Endothelial cell (in vitro differentiated cells): ENCODE results near the gene E4F1. TPM values are rescaled to one million over a fixed set of nuclear protein-coding genes. Genes with fewer than 3 reads are reported as not detected.
A peak's percentile ranks its signal among the peaks of the same experiment; 100 is the strongest.

Experiments used
- DNase-seq: peaks from one replicate; pipeline ENCODE4 v3.0.0; 2021; ENCODE audit warnings: low spot score
- H3K27ac Mint-ChIP-seq: one replicate; pipeline ENCODE4 v1.8.0; 2021; ENCODE audit warnings: mixed read lengths, inconsistent platforms; ENCODE audit not compliant: unreplicated experiment
- H3K27me3 Mint-ChIP-seq: one replicate; pipeline ENCODE4 v1.8.0; 2021; ENCODE audit warnings: mild to moderate bottlenecking, moderate library complexity, mixed read lengths, inconsistent platforms; ENCODE audit not compliant: unreplicated experiment
- H3K36me3 Mint-ChIP-seq: one replicate; pipeline ENCODE4 v1.8.0; 2021; ENCODE audit warnings: mild to moderate bottlenecking, low read depth, mixed read lengths, inconsistent platforms; ENCODE audit not compliant: unreplicated experiment
- H3K4me1 Mint-ChIP-seq: one replicate; pipeline ENCODE4 v1.8.0; 2021; ENCODE audit warnings: mild to moderate bottlenecking, mixed read lengths, inconsistent platforms; ENCODE audit not compliant: unreplicated experiment
- H3K4me3 Mint-ChIP-seq: one replicate; pipeline ENCODE4 v1.8.0; 2021; ENCODE audit warnings: mild to moderate bottlenecking, mixed read lengths, inconsistent platforms; ENCODE audit not compliant: unreplicated experiment
- H3K9me3 Mint-ChIP-seq: one replicate; pipeline ENCODE4 v1.8.0; 2021; ENCODE audit warnings: mixed read lengths, inconsistent platforms; ENCODE audit not compliant: unreplicated experiment
- total RNA-seq: library from RNA; stranded (reverse); fragmentation: NEBNext Ultra II Directional; extraction: Animal tissue kit (Norgen Biotek cat#: 25700); gene quantifications from one replicate; pipeline ENCODE4 v1.2.1, GENCODE V29; 2021; ENCODE audit not compliant: unreplicated experiment
- TF ChIP-seq, protein P1 (sequence below): fragments of 200-600 bp; sonication (generic); IDR thresholded peaks from one replicate; pipeline ENCODE4 v1.5.0; 2021; ENCODE audit warnings: antibody characterized with exemption; ENCODE audit not compliant: unreplicated experiment

The E4F1 gene
- total RNA-seq, 1 donor from 2014 or later, result 35.9 TPM

DNA sequence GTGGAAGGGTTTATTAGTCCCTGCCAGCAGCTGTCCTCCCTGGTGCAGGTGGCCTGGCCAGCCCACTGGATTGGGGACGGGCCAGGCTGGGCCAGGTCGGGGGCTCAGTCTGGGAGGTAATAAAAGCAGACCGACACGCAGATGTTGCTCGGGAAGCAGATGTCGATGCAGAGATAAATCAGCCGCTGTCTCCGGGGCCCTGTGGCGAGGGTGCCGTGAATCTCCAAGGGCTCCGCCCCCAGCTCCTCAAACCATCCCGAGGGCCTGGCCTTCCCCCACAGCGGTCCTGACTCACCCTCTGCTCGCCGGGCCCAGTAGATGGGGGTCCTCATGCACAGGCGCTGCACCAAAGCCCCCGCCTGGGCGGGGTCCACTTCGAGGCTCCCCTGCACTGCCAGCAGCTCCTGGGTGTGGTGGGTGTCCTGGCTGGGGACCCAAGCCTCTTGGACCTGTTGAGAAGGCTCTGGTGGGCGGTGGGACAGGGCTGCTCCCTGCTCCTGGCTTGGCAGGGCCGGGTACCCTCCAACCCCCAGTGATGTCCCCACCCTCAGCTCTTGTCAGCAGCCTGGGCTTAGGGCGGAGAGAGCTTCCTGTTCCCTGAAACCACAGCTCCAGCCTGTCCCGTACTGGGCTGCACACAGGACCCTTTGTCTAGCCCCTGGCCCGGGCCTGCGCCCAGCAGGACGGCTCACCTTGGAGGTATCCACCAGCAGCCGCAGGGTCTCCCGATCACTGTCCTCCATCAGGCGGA is 14.0 kb upstream of the E4F1 start:
- H3K4me1 Mint-ChIP-seq, result peaks cover 23% of the 10 kb centered on the region
- no peaks in the 10 kb centered on the region for H3K9me3 Mint-ChIP-seq
- H3K27ac Mint-ChIP-seq, result no peak overlapping the region
- no peak overlapping the region for H3K4me3 Mint-ChIP-seq
- no peak for DNase-seq
- TF ChIP-seq, protein P1, sequence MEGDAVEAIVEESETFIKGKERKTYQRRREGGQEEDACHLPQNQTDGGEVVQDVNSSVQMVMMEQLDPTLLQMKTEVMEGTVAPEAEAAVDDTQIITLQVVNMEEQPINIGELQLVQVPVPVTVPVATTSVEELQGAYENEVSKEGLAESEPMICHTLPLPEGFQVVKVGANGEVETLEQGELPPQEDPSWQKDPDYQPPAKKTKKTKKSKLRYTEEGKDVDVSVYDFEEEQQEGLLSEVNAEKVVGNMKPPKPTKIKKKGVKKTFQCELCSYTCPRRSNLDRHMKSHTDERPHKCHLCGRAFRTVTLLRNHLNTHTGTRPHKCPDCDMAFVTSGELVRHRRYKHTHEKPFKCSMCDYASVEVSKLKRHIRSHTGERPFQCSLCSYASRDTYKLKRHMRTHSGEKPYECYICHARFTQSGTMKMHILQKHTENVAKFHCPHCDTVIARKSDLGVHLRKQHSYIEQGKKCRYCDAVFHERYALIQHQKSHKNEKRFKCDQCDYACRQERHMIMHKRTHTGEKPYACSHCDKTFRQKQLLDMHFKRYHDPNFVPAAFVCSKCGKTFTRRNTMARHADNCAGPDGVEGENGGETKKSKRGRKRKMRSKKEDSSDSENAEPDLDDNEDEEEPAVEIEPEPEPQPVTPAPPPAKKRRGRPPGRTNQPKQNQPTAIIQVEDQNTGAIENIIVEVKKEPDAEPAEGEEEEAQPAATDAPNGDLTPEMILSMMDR, result no peak
- H3K27me3 Mint-ChIP-seq, result peaks cover 16% of the 10 kb centered on the region
- peaks cover 7% of the 10 kb centered on the region for H3K36me3 Mint-ChIP-seq

DNA sequence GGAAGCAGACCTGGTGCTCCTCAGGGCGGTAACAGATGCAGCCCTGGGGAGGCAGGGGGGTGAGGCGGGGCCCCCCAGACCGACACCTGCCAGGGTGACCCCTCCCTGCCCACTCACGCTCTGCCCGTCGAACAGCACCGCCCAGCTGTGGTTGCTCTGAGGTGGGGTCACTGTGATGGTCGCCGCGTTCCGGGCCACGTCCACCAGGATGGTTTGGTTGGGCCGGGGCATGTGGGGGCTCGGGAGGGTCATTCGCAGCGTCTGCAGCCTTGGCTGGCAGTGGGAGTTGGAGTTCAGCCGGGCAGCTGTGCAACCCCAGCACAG is 13.4 kb upstream of the E4F1 start:
- TF ChIP-seq, protein P1, result no peak
- H3K27me3 Mint-ChIP-seq, result peaks cover 14% of the 10 kb centered on the region
- no peak for DNase-seq
- no peak overlapping the region for H3K4me3 Mint-ChIP-seq
- no peaks in the 10 kb centered on the region for H3K9me3 Mint-ChIP-seq
- H3K27ac Mint-ChIP-seq, result no peak overlapping the region
- H3K4me1 Mint-ChIP-seq, result peaks cover 20% of the 10 kb centered on the region
- peaks cover 4% of the 10 kb centered on the region for H3K36me3 Mint-ChIP-seq

DNA sequence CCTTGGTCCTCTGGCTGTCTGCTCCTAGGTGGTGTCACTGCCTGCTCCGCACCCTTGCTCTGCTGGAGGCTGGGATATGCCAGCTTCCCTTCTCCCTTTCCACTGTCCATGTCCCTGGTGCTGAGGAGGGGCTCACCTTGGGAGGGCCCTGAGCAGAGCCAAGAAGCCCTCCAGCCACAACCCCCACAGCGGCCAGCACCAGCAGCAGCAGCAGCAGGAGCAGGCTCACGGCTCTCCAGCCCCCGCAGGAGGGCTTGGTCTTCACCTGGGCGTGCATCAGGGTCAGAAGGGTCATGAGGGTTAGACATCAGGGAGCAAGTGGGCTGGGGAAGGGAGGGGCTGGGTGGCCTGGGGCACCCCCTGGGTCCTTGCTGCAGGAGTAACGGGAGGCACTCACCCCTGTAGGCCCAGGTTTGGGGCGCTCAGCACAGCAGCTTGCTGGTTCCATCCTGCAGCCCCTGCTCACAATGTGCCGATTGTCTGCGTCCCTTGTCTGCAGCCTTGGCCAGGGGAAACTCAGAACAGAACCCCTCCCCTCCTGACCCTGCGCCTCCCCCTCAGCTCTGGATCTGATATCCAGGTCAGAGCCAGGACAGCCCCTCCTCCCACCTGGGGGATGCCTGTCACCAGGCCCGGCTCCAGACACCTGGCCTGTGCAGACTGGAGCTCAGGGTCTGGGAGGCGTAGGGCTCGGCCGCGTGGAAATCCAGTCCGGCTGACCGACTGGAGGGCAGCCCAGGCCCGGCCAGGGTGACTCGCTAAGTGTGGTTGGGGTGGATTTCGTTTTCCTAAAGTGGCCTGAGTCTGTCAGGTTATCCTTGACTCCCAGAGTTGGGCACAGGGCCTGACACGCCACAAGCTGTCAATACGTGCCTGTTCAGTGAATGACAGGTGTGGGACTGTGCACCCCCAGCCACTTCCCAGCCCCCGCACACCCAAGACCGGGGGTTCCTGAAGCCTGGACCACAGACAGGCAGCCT is 12.7 kb upstream of the E4F1 start, which contains the start of gene BRICD5:
BRICD5 (minus strand) TSS at position 478 of the 980 bp plus-strand sequence; CDS start at position 448, 30 bp downstream.
- TF ChIP-seq, protein P1, result no peak
- Mint-ChIP-seq H3K9me3 (no peaks in the 10 kb centered on the region), H3K36me3 (peaks cover 4% of the 10 kb centered on the region), H3K27me3 (peaks cover 14% of the 10 kb centered on the region), H3K4me3 (peak within 1 kb of the TSS; percentile 62), H3K27ac (no peak within 1 kb of the TSS), H3K4me1 (peaks cover 20% of the 10 kb centered on the region)
- DNase-seq, result no peak

DNA sequence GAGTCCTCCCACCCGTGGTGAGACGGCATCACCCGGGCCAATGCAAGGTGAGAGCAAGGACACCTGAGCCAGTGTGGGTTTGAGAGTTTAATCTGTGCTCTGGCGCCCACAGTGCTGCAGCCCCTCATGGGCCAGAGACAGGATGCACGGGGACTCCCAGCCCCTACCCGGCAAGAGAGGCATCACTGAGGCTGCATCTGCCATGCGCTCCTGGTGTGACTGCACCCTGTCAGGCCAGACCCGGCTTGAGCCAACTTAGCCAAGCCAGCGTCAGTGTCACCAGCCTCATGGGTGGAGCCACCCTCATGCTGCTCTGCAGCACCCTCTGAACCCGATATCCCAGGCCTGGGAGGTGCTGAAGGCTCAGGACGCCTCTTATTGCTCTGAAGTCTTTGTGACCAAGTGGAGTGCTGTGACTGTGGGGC is 11.5 kb upstream of the E4F1 start:
- no peak for DNase-seq
- Mint-ChIP-seq H3K27ac (peak overlapping the region; percentile 52), H3K4me1 (peaks cover 17% of the 10 kb centered on the region)

More for the DNA sequence above, 11.5 kb upstream of the E4F1 start:
- H3K9me3 Mint-ChIP-seq, result no peaks in the 10 kb centered on the region
- peaks cover 4% of the 10 kb centered on the region for H3K36me3 Mint-ChIP-seq
- peaks cover 10% of the 10 kb centered on the region for H3K27me3 Mint-ChIP-seq
- H3K4me3 Mint-ChIP-seq, result peak overlapping the region; percentile 62
- TF ChIP-seq, protein P1, result no peak
